ENCODE measurements around the gene ZNF492. TPM values are rescaled to one million over a fixed set of nuclear protein-coding genes. Genes with fewer than 3 reads are reported as not detected.

ZNF492 gene
- total and polyA plus RNA-seq, 9 of the 15 experiments (the other 6 are each of a cell fraction or from before 2014, with no cell fraction given): 0.01 to 0.22 (median 0.08) TPM; not detected in 1

DNA sequence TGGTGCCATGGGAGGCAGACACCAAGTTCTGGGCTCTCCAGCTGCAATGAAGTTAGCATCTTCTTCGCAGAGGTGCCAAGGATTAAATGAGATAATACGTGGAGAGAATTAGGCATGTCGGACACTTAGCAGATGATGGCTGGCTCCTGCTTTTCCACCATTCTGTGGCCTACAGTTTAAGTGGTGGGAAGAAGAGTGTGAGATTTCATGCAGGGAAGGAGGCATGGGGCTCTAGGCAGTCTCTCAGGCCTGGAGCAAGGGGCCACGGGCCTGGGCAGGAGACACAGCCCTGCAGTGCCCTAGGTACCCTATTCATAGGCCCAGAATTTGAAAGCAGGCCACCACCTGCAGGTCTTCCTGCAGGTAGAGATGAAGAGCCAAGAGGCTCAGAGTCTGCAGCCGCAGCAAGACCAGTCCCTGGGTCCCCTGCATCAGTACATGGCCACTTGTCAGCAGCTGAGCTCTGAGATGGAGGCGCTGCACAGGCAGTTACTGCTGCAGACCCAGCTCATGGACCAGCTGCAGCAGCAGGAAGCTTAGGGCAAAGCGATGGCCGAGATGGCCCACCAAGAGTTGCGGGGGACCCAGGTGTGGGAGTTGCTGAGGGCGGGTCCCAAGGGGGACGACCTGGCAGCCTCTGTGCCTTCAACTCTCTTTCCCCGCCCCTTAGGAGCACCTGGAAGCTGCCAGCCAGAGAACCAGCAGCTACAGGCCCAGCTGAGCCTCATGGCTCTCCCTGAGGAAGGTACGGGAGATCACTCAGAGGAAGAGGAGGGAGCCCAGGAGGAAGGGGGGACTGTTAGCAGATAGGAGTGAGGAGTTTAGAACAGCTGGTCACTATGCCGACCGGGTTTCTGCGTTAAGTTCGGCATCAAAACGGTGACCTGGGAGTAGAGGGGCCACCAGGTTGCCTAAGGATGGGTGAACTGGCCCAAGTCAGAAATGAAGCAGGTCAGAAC, 33.2 kb upstream of the ZNF492 start:
- Histone ChIP-seq H2AFZ (ENCODE audit: low read depth, low read length) (no peak overlapping the region), H3K4me2 (ENCODE audit: insufficient read depth, low read length) (no peak overlapping the region), H3K9me3 (replicated peaks; ENCODE audit: control insufficient read depth, insufficient read depth, low read depth, low read length) (peaks cover 1% of the 10 kb centered on the region; the same call in 1 of the 2 replicates), H3K27me3 (ENCODE audit: control insufficient read depth in 2 of 2, insufficient read depth in 2 of 2, low read length in 2 of 2) (no peaks in the 10 kb centered on the region), H4K20me1 (replicated peaks; ENCODE audit: control insufficient read depth, insufficient read depth, low read length) (no peaks in the 10 kb centered on the region), H3K4me1 (replicated peaks in 1 of 2; ENCODE audit: control insufficient read depth in 2 of 2, insufficient read depth in 2 of 2, low read length in 2 of 2) (no peaks in the 10 kb centered on the region), H3K27ac (ENCODE audit: extremely low read depth, low read depth, low read length) (no peak overlapping the region), H3K9me1 (ENCODE audit: control insufficient read depth, insufficient read depth, low read length) (no peaks in the 10 kb centered on the region), H3K9ac (ENCODE audit: insufficient read depth in 1 of 2, low read depth in 2 of 2, low read length in 2 of 2) (no peak overlapping the region), H3K4me3 (no peak overlapping the region), H3K79me2 (ENCODE audit: control insufficient read depth, insufficient read depth, low read length) (no peaks in the 10 kb centered on the region), H3K36me3 (ENCODE audit: control insufficient read depth, insufficient read depth, low read length) (no peaks in the 10 kb centered on the region)
- TF ChIP-seq SETDB1 (IDR thresholded peaks at IDR 0.05; ENCODE audit: low read length): no peak
- no peak for TF ChIP-seq TEAD1 (CRISPR knock-in tag; IDR thresholded peaks at IDR 0.05)
- TF ChIP-seq, protein P1, sequence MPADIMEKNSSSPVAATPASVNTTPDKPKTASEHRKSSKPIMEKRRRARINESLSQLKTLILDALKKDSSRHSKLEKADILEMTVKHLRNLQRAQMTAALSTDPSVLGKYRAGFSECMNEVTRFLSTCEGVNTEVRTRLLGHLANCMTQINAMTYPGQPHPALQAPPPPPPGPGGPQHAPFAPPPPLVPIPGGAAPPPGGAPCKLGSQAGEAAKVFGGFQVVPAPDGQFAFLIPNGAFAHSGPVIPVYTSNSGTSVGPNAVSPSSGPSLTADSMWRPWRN (IDR thresholded peaks at IDR 0.05; ENCODE audit: low read depth): no peak
- TF ChIP-seq CC2D1A (IDR thresholded peaks at IDR 0.05): no peak
- WGBS (ENCODE audit: insufficient coverage, low coverage, missing lambda C conversion rate): 1% methylated on average over 14 of the region's 18 CpGs
- ChIA-PET POLR2A (no interaction called here), CTCF (ENCODE audit: low intra/inter-chr PET ratio) (no interaction called here)
- intact Hi-C loops (cut with micrococcal nuclease): no loop called here
- BruUV-seq (replicated peaks): no TSS peak
- in situ Hi-C loops (cut with MboI): no loop called here
- DNase-seq (ENCODE audit: extremely low read depth in 1 of 4, low spot score in 3 of 4): no peak
- FAIRE-seq: no peak
- no peak for ATAC-seq

Measured in K562 (cell line).